GM21723 (cell line): ENCODE data around the gene TICAM1.

Source experiments
- ATAC-seq: cut with Tn5 transposase; IDR thresholded peaks from one replicate; pipeline ENCODE4 v1.9.1; 2021; ENCODE audit warnings: mild to moderate bottlenecking, moderate library complexity; ENCODE audit not compliant: unreplicated experiment

The TICAM1 gene

DNA sequence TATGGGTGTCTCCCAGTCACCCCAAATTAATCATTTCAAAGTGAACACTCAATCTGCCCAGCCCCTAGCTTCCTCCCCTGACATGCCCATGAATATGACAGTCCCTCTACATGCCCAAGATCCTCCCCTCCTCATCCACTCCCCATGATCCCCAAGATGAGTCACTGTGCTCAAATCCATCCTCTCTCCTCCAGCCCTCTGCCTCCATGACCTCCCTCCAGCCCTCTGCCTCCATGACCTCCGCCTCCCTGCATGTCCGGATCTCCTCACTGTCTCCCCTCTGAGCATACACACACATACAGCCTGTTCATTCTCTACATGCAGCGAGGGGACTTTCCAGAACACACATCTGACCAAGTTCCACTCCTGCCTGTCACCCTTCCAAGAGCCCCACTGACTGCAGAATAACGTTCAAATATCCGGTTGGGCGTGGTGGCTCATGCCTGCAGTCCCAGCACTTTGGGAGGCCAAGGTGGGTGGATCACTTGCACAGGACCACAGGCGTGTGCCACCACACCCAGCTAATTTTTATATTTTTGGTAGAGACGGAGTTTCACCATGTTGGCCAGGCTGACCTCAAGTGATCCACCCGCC, 58.4 kb downstream of the TICAM1 start:
- ATAC-seq = no peak

DNA sequence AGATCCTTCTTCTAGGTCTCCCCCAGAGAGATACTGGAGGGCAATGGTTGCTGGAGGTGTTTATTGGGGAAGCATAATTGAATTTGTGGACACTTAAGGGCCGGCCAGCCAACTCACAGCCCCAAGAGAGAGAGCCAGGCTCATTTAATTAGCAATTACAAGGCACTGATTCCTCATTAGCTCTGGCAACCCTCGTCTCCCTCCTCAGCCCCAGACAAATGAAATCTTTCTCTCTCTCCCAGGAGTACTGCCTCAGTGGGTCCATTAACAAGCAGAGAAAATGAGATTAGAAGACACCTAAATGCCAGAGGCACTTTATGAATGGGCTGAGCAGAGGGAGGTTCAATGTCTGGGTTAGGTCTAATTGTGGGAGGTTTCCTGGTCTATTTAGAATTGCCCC, 58.9 kb downstream of the TICAM1 start:
- no peak for ATAC-seq

DNA sequence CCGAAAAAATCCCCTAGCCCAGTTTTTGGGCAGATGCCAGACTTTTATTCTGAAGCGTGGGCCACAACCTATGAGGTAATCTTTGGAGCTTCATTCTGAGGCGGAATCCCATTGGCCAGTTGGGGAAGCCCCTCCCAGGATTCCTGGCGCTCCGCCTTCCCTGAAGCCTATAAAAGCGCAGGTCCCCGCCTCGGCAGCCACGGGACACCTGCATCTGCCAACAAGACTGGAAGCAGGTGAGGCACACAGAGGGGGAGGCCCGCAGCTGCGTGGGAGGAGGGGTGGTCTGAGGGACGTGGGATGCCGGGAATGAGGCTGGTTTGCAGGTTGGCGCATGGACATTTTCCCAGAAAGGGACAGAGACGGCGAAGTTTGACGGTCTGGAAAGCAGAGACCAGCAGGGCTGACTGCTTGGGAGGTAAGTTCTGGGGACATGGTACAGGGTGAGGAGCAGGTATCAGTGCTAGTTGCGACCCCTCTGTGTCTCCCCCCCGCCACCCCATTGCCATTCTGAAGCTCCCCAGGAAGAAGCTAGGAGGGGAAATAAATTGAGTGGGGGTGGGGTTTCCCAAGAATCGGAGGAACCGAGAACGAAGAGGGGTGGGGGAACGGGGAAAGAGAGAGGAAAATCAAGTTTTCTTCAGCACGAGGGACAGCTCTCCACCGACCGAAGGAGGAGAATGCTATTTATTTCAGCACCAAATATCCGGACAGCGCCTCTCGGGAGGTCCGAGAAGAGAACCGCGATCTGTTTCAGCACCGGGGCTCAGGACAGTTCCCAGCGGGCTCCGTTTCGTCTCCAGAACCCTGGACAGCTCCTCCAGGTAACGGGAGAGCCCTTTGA, 62.4 kb downstream of the TICAM1 start:
- ATAC-seq = no peak
